Testis (tissue), 5 donors: Measurements from ENCODE around the gene MEGF10. TPM values are rescaled to one million over a fixed set of nuclear protein-coding genes. Genes with fewer than 3 reads are reported as not detected.
A peak's percentile ranks its signal among the peaks of the same experiment; 100 is the strongest.

ENCODE experiments used
- DNase-seq: peaks from one replicate; pipeline ENCODE4 v3.0.0-alpha.2; 2019
- H3K27ac ChIP-seq, 2 donors: fragments of 200-600 bp; sonication (generic); one replicate each; pipeline ENCODE4 v1.5.1; 2019
- H3K27me3 ChIP-seq: fragments of 200-600 bp; sonication (generic); one replicate; pipeline ENCODE4 v1.5.1; 2019
- H3K36me3 ChIP-seq: fragments of 200-600 bp; sonication (generic); one replicate; pipeline ENCODE4 v1.5.1; 2017; ENCODE audit warnings: low read depth; ENCODE audit errors: missing control alignments
- H3K4me1 ChIP-seq: fragments of 200-600 bp; sonication (generic); one replicate; pipeline ENCODE4 v1.5.1; 2019
- H3K4me3 ChIP-seq, 2 donors: fragments of 200-600 bp; sonication (generic); one replicate each; pipeline ENCODE4 v1.5.1; 2017 to 2019
- H3K9me3 ChIP-seq: fragments of 200-600 bp; sonication (generic); one replicate; pipeline ENCODE4 v1.5.1; 2017
- POLR2A ChIP-seq: fragments of 450-650 bp; IDR thresholded peaks from one replicate; pipeline ENCODE4 v1.6.1; 2017; ENCODE audit warnings: antibody characterized with exemption, mild to moderate bottlenecking, moderate library complexity
- whole genome bisulfite sequencing, 2 donors: methylation state at CpG; one replicate each; pipeline ENCODE4 v1.1.5; 2018; 5-methylcytosine and 5-hydroxymethylcytosine counted together
- intact Hi-C: fragments of 100-400 bp; cut with DNase I; formaldehyde crosslinking; loops from one replicate; pipeline ENCODE4 v1.15.1; 2023; ENCODE audit warnings: low total_unique reads
- long read RNA-seq, 2 donors: transcript quantifications; one replicate each; lab custom pipeline, GENCODE V29; 2026
- polyA plus RNA-seq: library from polyadenylated mRNA; stranded (reverse); fragments of 350-450 nt; fragmentation: Illumina TruSeq; extraction: RNeasy Lipid Tissue Mini Kit (QIAGEN cat#74804); gene quantifications from one replicate; pipeline ENCODE4 v1.2.3, GENCODE V29; 2014; ENCODE audit warnings: low read depth, low replicate concordance; ENCODE audit not compliant: insufficient read depth
- total RNA-seq, 2 donors: library from RNA; depleted of rRNA; stranded (reverse); fragments of >200 nt; gene quantifications; one replicate each; pipeline ENCODE4 v1.2.3, GENCODE V29; 2016
- TF ChIP-seq, protein P1 (sequence below), 3 experiments: fragments of 450-650 bp in 2 of 3; fragments of 200-600 bp in 1 of 3; sonication (generic) in 1 of 3; IDR thresholded peaks; one replicate each; pipeline ENCODE4 v1.5.1; 2016 to 2019; ENCODE audit warnings: antibody characterized with exemption in 3 of 3, mild to moderate bottlenecking in 2 of 3, moderate library complexity in 1 of 3

The MEGF10 gene
- total RNA-seq (1 to 10 TPM; 4.6 to 5.1 TPM), polyA plus RNA-seq (2.4 TPM)
- long read RNA-seq, donor 1: 0 reads
- long read RNA-seq, donor 2, full-length matches to known transcripts: 1 of 1 reads
- long read RNA-seq, donor 2, partial matches to known transcripts: 0 of 1 reads
- long read RNA-seq, donor 2, other reads (novel, unspliced or antisense): 0 of 1 reads

DNA sequence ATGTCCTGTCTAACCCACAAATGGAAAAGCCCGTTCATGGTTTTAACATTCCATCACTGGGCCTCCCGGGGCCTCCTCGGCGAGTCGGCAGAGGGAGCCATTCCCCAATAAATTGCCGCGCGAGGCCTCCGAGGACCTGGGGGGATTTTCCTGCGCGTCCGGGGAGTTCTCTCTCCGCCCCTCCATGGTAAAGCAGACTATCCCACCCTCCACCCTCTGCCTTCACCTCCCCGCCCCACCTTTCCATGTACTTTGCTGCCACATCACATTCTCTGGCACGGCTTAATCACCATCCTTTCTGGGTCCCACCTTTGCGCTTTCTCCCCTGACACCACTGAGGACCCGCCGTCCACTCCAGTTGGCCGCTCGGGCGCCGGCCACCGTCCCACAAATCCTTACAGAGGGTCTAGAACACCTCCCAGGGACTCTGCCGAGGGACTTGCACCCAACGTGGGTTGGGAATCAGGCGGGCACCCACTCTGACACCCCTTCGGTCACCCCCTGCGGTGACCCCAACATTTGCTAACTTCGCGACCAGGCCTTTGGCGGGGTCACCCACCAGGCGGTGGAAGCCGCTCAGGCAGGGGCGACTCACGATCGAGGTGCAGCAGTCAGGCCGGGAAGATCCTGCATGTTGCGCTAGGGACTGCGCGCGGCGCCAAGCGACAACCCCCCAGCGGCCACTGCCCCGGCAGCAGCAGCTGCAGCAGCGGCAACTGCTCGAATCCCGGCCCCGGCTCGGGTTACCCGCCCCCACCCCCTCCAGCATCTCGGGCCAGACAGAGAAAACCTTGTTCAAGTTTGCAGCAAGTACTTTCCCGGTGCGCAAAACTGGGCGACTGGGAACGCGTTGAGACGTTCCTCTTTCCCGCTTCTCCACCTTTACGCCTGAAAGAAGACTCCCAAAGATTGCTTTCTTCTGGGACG, at the start of gene MEGF10:
Gene MEGF10, plus strand, starts transcription at position 778 of the 927 bp plus-strand sequence. CDS start 40,513 bp downstream, outside the sequence.
- TF ChIP-seq POLR2A: no peak
- TF ChIP-seq, protein P1, sequence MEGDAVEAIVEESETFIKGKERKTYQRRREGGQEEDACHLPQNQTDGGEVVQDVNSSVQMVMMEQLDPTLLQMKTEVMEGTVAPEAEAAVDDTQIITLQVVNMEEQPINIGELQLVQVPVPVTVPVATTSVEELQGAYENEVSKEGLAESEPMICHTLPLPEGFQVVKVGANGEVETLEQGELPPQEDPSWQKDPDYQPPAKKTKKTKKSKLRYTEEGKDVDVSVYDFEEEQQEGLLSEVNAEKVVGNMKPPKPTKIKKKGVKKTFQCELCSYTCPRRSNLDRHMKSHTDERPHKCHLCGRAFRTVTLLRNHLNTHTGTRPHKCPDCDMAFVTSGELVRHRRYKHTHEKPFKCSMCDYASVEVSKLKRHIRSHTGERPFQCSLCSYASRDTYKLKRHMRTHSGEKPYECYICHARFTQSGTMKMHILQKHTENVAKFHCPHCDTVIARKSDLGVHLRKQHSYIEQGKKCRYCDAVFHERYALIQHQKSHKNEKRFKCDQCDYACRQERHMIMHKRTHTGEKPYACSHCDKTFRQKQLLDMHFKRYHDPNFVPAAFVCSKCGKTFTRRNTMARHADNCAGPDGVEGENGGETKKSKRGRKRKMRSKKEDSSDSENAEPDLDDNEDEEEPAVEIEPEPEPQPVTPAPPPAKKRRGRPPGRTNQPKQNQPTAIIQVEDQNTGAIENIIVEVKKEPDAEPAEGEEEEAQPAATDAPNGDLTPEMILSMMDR (IDR thresholded peaks at IDR 0.05): peak in 2 of 3 experiments; percentile 42 to 50
- H3K4me3 ChIP-seq: peak within 1 kb of the TSS; percentile 38 to 62
- 1 to 3% methylated on average over 35 to 57 of the region's 61 CpGs for WGBS, 2 donors
- intact Hi-C loops: no loop called here
- DNase-seq: peak; percentile 69
- no peaks in the 10 kb centered on the region for H3K9me3 ChIP-seq
- H3K27me3 ChIP-seq: no peaks in the 10 kb centered on the region
- H3K4me1 ChIP-seq: no peaks in the 10 kb centered on the region
- H3K36me3 ChIP-seq: no peaks in the 10 kb centered on the region
- H3K27ac ChIP-seq: no peak within 1 kb of the TSS

DNA sequence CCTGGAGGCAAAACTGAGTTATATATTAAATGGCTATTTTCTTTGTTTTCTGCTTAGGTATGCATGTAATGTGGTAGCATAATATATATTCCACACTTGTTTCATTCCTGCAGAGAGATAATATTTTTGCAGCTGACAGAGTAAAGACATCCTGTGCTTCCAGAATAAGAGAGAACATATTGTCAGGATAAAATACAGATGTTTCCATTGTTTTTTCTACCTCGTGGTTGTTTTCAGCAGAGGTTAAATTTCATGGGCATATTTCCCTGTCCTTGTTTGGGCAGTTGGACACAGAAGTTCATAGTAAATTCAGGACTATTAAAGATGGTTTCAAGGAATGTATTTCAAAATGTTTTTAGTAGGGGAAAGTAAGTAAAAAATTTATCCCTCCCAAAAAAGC, 47.6 kb upstream of the MEGF10 start:
- no peaks in the 10 kb centered on the region for H3K9me3 ChIP-seq
- no peaks in the 10 kb centered on the region for H3K27me3 ChIP-seq
- H3K4me3 ChIP-seq: no peak overlapping the region
- no peaks in the 10 kb centered on the region for H3K4me1 ChIP-seq
- WGBS, 2 donors: 22 to 24% methylated on average over 1 of the region's 1 CpG
- no peak overlapping the region for H3K27ac ChIP-seq
- no peaks in the 10 kb centered on the region for H3K36me3 ChIP-seq
- no peak for DNase-seq
- intact Hi-C loops: no loop called here
- TF ChIP-seq, protein P1 (IDR thresholded peaks at IDR 0.05): no peak
- TF ChIP-seq POLR2A: no peak

DNA sequence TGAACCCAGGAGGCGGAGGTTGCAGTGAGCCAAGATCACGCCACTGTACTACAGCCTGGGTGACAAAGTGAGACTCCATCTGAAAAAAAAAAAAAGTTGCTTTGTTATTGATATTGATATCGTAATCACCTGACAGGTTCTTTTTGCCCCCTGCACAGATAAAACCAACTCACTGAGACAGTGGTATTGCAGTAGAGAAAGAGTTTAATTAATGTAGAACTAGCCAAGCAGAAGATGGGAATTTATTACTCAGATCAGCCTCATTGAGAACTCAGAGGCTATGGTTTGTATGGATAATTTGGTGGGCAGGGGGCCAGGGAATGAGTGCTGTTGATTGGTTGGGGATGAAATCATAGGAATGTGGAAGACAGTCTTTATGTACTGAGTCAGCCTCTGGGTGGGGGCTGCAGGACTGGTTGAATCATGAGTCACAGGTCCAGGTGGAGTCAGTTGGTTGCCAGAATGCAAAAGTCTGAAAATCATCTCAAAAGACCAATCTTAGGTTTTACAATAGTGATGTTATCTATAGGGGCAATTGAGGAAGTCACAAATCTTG, 35.8 kb upstream of the MEGF10 start:
- Histone ChIP-seq H3K9me3 (no peaks in the 10 kb centered on the region), H3K27me3 (no peaks in the 10 kb centered on the region), H3K27ac (no peak overlapping the region), H3K36me3 (no peaks in the 10 kb centered on the region), H3K4me3 (no peak overlapping the region), H3K4me1 (no peaks in the 10 kb centered on the region)
- intact Hi-C loops: no loop called here
- no peak for DNase-seq
- TF ChIP-seq, protein P1 (IDR thresholded peaks at IDR 0.05): no peak
- no peak for TF ChIP-seq POLR2A
- WGBS, 2 donors: 97 to 98% methylated on average over 3 of the region's 3 CpGs

DNA sequence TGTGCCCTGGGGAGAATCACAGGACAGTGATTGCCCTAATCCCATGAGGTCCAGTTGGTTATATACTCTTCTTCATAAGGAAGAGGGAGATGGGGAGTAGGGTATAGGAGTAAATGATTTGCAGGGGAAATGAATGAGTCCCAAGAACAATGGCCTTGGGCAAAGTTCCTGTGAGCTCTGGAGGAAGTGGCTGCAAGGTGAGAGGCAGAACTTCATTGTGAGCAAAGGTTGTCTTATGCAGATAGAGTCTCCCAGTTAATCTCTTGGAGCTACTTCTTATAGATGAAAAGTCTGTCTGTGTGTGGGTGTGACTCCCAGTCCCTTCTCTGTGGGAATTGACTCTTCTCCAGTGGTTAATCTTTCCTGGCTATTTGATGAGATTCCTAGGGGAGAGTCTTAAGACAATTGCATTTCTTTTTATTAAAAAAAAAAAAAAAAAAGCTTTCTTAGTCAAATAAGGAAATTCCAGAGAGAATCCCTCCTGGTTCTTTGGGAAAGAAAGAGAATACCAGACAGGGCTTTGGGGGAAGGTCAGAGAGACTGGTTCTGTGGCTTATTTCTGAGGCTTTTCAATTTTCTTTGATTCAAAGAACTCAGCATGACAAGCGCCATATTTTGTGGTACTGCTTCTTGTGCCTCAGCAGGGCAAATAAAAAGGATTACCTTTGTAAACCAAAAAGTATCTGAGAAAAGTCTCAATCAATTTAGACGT, 33.6 kb upstream of the MEGF10 start:
- TF ChIP-seq POLR2A: no peak
- TF ChIP-seq, protein P1 (IDR thresholded peaks at IDR 0.05): no peak
- Histone ChIP-seq H3K9me3 (no peaks in the 10 kb centered on the region), H3K4me3 (no peak overlapping the region), H3K27ac (no peak overlapping the region), H3K27me3 (no peaks in the 10 kb centered on the region), H3K4me1 (no peaks in the 10 kb centered on the region), H3K36me3 (no peaks in the 10 kb centered on the region)
- intact Hi-C loops: no loop called here
- WGBS, 2 donors: 80 to 84% methylated on average over 2 of the region's 2 CpGs
- no peak for DNase-seq
